ENCODE measurements around the gene TMEM107.

TMEM107 gene

DNA sequence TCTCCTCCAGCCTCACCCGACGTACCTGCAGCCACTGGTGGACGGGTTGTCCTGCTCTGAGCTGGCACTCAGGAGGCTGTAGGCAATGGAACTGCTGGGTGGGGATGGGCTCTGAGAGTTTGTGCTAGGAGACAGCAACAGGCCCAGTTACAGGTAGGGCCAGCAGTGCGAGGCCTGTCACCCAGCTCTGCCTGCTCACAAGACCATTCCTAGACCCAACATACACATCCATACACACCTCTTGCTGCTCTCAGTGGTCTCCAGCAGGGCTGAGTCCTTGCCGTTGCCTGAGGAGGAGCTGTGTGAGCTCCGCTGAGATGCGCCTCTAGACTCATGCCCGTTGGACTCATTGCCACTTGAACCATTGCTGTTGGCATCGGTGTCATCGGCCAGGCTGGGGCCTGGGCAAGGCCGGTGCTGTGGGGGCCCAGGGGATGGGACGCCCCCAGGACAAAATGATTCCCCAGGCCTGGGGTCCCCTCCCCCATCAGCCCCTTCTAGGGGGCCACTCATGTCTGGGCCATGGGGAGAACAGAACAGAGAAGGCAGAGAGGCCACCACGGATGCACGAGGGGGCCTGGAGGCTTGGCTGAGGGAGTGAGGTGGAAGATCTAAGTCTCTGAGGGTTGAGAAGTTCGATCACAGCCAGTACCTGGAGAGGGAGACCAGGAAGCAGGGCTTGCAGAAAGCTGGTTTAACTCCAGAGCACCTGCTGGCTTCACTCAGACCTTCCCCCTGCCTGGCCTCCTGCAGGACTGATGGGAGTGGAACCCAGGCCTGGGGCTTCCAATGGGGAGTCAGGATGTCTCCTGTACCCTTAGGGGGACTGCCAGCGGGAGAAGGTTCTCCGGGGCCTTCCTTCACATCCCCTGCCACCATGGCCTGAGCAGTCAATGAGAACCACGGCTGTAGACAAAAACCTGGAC lies 25.7 kb downstream of the TMEM107 start:
- DNase-seq (ENCODE audit: low spot score) = peak; percentile 15

DNA sequence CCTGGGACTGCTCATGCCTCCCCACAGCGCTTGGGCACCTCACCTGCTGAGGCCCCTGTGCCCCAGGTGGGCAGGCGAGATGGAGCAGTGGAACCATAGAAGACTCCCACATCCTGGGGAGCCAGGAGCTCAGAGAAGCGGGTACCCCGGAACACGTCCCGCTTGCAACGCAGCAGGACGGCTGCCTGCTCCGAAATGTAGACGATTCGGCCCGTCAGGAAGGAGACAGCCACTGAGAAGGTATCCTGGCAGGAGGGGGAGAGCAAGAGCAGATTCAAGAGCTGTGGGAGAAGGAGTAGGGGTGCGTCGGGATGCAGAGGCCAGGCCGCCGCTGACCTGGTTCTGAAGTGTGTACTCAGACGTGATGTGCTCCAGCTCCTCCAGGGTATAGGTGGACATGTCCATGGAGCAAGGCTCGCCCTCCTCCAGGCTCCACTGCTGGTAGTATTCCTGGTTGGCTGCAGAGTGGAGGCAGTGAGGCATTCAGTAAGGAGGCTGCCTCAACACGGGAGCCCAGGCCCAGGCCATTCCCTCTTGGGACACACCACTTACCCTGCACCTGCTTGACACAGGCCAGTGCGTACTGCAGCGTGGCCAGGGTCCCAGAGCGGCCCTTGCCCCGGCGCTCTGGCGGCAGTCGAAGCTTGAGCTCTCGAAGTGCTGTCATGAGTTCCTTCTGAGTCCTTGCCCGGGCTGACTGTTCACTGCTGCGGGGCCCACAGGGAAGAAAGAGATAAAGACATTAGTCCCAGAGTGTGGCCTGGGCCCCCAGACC lies 26.6 kb downstream of the TMEM107 start:
- DNase-seq (ENCODE audit: low spot score) = peak; percentile 0

GRCh38 chr17:8148560-8148959 lies 27.6 kb downstream of the TMEM107 start:
- no peak for DNase-seq (ENCODE audit: low spot score)

GRCh38 chr17:8147805-8148404 lies 28.3 kb downstream of the TMEM107 start:
- DNase-seq (ENCODE audit: low spot score) = no peak

- DNase-seq (ENCODE audit: low spot score) = no peak
These were observed 28.9 kb downstream of the TMEM107 start for GRCh38 chr17:8147141-8147804.

GRCh38 chr17:8146381-8147140 lies 29.6 kb downstream of the TMEM107 start:
- DNase-seq (ENCODE audit: low spot score) = peak; percentile 1

DNA sequence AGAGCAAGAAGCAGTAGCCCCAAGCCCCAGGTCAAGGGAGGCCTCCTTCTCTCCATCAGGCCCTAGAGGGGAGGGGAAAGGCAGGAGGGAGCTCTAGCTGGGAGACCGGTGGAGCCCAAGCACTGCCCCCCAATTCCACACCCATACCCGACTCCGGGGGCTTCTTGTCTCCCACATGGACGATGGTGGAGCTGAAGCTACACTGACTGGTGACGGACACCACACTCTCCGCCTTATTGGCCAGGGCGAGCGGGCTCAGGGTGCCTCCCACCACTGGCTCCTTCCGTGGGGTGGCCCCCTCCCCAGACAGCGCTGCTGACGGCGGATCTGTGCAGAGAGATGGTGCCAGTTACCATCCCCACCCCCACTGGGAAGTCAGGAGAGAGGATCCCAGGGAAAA lies 30.4 kb downstream of the TMEM107 start:
- no peak for DNase-seq (ENCODE audit: low spot score)

- DNase-seq (ENCODE audit: low spot score) = no peak
These were observed 31.6 kb downstream of the TMEM107 start for GRCh38 chr17:8144401-8145231.

GRCh38 chr17:8143581-8144400 lies 32.4 kb downstream of the TMEM107 start:
- DNase-seq (ENCODE audit: low spot score) = no peak

- no peak for DNase-seq (ENCODE audit: low spot score)
These were observed 33.1 kb downstream of the TMEM107 start for GRCh38 chr17:8142887-8143580.

DNA sequence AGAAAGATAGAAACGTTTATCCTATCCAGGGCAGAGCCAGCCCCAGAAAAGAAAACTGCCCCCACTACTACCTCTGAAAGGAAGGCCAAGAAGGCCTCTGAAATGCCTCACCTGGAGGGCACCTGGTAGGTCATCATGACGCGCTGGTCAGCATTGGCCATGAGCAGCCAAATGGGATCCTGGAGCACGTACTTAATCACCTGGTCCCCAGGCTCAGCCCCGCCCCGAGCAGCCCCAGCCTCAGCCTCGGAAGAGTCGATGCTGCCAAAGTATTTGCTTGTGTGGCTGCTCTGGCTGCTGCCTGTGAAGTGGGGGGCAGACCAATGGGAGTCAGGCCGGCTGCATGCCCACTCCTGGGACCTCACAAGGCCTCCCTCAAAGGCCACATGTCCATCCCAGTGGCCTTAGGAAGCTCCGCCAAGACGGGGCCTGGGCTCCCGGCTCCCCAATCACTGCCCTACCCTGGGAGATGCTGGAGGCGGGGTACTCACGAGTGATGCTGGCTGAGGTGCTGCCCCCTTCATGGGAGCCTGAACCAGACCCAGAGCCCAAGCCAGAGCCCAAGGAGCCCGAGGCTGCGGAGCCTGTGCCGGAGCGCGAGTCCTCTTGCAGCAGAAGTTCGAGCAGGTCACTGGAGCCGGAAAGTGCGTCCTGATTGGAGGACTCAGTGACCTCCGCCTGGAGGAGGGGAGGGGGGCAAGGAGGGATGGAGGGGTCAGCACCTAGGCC lies 33.9 kb downstream of the TMEM107 start:
- DNase-seq (ENCODE audit: low spot score) = no peak

DNA sequence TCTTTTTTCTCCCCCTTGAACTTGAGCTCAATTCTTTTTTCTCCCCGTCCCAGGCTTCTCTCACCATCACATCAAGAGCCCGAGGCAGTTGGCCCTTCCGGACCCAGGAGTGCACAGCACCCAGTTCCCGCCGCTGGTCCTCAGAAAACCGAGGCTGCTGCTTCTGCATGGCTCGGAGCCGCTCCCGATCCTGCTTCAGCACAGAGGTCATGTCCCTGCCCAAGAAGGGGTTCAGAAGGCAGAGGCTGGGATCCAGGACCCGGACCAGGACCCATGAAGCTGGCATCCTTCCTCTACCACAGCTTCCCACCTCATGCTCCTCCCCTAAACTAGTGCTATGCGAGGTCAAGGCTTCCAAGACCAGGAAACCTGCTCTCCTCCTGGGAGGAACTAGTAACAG lies 34.4 kb downstream of the TMEM107 start:
- no peak for DNase-seq (ENCODE audit: low spot score)

DNA sequence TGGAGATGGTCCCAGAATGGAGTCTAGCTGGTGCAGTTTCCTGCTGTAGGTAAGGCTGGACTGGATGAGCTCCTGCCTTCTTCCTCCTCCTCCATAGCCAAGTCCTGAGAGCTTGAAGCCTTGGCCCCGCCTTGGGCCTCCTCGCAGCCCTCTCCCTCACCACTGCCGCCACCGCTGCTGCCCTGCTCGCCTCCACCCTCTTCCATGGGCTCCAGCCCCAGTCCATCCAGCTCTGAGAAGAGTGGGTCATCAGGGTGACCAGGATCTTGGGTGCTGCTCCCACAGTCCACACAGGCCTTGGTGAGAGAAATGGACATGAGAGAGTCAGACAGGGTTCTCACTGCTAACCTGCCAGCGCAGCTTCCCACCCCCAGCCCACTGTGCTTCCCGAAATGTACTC lies 35.1 kb downstream of the TMEM107 start:
- no peak for DNase-seq (ENCODE audit: low spot score)

DNA sequence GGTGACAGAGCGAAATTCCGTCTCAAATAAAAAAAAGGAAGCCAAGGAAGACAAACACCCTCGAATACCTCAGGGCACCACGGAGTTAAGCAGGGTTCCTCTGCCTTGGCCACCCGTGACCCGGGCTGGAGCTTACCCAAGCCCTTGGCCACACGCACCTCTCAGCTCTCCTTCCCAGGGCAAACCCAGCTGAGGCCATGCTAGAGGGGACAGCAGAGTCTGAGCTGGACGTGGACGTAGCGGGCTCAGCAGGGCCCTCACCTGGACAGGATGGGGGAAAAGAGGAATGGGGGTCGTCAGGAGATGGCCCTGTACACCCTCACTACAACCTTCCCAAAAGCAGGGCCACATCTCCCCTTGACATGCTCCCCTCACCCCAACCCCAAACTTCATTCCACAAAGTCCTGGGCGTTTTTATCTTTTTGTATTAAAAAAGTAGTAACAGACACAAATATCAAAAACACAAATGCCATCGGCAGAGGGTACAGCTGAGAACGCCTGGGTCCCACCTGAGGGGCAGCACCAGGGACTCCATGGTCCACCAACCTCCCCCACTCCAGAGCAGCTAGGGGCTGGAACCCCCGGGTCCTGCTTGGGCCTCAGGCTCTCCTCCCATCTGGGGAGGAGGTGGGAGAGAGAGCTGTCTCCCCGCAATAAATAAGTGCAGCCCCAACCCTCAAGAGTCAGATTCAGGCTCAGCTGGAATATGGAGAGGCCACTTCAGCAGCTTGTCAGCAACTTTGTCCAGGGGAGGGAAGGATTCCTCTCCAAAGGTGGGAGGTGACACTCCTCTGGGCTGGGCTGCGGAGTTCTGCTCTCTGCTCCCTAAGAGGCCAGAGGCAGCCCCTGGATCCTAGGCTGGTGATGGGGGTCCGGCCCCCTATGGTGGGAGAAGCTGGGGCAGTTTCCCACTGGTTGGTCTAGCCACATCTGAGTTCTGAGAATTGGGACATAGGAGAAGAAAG lies 35.8 kb downstream of the TMEM107 start:
- DNase-seq (ENCODE audit: low spot score) = no peak

DNA sequence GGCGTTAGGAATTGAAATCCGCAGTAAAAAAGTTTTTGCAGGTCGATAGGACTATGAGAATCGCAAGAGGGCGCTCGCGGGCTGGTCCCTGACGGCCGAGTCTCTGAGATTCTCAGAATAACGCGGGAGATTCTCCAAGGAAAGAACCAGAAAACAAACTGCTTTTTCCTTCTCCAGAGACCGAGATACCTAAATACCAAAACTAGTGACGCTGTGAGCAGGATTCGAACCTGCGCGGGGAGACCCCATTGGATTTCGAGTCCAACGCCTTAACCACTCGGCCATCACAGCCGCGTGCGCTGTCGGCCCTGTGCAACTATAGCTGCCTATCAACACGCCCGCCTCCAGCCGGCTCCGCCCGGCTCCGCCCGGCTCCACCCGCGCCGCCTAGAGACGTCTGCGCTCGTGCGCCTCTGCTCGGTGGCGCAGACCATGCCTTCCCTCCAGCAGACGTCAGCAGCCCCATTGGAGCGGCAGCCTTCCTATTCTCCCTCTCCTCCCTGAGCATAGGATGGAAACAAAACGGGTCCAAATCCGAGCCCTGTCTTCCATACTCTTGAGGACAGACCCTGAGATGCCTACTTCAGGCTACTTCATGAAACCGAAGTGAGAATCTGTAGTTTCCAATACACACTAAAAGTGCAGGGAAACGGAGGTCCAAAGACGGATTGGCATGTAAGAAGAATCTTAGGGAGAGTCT lies 37.4 kb downstream of the TMEM107 start:
- DNase-seq (ENCODE audit: low spot score) = peak; percentile 94

DNA sequence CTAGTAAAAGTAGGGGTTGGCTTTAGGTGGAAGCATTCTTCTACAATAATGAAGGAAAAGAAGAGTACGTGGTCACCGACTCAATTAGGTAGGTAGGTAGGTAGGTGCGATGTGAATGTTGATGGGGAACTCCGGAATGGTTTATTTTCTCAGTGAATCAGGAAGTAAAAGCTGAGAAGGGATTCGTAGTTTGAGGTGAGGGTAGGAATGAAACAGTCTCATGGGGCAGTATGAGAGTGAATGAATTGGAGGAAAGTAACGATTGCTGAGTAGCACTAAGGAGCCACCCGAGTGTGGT lies 37.9 kb downstream of the TMEM107 start:
- DNase-seq (ENCODE audit: low spot score) = no peak
